HG02943 (cell line): ENCODE results near the gene ERVFRD-1.

ENCODE experiments used
- ATAC-seq: cut with Tn5 transposase; IDR thresholded peaks from one replicate; pipeline ENCODE4 v1.9.1; 2021; ENCODE audit warnings: mild to moderate bottlenecking, low read depth, moderate library complexity; ENCODE audit not compliant: unreplicated experiment

Gene ERVFRD-1

DNA sequence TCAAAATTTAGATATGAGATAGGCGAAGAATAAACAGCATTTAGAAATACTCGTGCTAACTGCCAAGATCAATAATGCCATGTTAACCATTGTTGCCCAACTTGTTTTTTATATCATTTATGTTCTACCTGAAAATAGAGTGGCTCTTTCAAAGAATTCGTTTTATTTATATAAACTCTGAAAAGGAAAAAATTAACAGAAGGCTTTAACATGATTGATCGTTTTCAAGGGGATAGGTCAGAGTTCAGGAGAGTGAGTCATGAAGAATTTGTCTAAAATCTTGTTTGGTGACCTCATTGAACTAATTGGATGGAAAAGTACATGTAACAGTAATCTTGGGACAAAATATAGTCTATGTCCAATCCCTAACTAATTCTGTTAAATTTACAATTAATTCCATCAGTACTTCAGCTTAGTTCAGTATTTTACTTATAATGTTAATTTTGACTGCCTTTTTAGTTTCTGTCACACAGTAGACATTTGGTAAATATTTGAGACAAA lies 56.3 kb downstream of the ERVFRD-1 start:
- no peak for ATAC-seq

DNA sequence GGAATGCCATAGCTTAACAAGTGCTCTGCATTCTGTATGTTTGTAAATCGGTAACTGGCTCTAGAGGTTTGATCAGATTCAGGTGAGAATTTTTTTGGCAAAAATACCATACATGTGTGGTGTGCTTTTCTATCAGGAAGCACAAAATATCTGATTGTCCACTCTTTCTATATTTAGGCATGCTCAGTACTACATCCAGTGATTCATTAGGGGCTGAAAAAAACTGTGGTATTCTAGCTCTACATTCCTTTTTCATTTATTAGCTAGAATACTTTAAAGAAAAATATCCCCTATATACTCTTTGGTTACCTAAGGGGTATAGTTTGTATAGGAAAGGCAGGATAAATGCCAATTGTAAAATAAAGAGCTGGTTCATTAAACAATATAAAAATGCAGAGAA lies 56.8 kb downstream of the ERVFRD-1 start:
- no peak for ATAC-seq

DNA sequence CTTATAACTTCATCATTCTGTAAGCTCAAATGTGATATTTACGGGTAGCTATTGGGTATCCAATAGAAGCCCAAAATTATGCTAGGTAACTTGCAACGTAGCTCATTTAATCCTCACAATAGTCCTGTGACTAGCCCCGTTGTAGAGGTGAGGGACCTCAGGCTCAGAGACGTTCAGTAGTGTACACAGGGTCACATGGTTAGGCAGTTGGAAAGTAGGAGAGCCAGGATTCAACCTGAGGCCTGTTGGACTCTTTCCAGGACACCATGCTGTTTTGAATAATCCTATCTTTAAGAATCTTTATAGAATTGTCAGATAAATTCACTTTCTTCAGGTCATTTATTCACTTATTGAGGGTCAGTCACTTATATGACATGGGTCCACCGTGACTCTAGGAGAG lies 58.2 kb downstream of the ERVFRD-1 start:
- no peak for ATAC-seq
